CD14-positive monocyte (primary cell): ENCODE data around the gene SYT13. TPM values are rescaled to one million over a fixed set of nuclear protein-coding genes. Genes with fewer than 3 reads are reported as not detected.
"Not testable (repeated sequence)": the region's sequence is repeated elsewhere in the genome, so short reads cannot be mapped to it uniquely, and the experiment has no call there.

Source experiments
- DNase-seq, 3 donors: peaks; one replicate each; pipeline ENCODE4 v3.0.0-alpha.2; 2011 to 2022
- H2AFZ ChIP-seq: 2 replicates; pipeline ENCODE4 v1.6.0; 2012; ENCODE audit warnings: mild to moderate bottlenecking, low read depth, low read length, inconsistent platforms; ENCODE audit not compliant: insufficient read depth, poor library complexity, severe bottlenecking
- H3K27ac ChIP-seq, 2 donors: 1 replicate in 1 of 2; 2 replicates in 1 of 2; pipeline ENCODE4 v1.5.1; 2012 to 2013; ENCODE audit warnings: low read length in 2 of 2, control low read depth in 1 of 2, inconsistent platforms in 1 of 2, low read depth in 1 of 2, mild to moderate bottlenecking in 1 of 2
- H3K27me3 ChIP-seq, 2 donors: one replicate each; pipeline versions ENCODE4 v1.6.0 to v1.6.1; 2011 to 2013; ENCODE audit warnings: low read length in 2 of 2; ENCODE audit not compliant: control insufficient read depth in 2 of 2, insufficient read depth in 2 of 2
- H3K36me3 ChIP-seq, 2 donors: replicated peaks in 1 of 2; 1 replicate in 1 of 2; 2 replicates in 1 of 2; pipeline versions ENCODE4 v1.5.1 to v1.6.1; 2012 to 2013; ENCODE audit warnings: low read length in 2 of 2, control low read depth in 1 of 2, inconsistent platforms in 1 of 2, mild to moderate bottlenecking in 1 of 2; ENCODE audit not compliant: insufficient read depth in 2 of 2, control insufficient read depth in 1 of 2
- H3K4me1 ChIP-seq, 2 donors: 1 replicate in 1 of 2; 2 replicates in 1 of 2; pipeline versions ENCODE4 v1.5.1 to v1.6.1; 2012 to 2013; ENCODE audit warnings: low read length in 2 of 2, control low read depth in 1 of 2, inconsistent platforms in 1 of 2, mild to moderate bottlenecking in 1 of 2, moderate library complexity in 1 of 2; ENCODE audit not compliant: insufficient read depth in 2 of 2, control insufficient read depth in 1 of 2
- H3K4me2 ChIP-seq: replicated peaks from 2 replicates; pipeline ENCODE3; 2012; ENCODE audit warnings: low read length, moderate library complexity, mild to moderate bottlenecking; ENCODE audit not compliant: poor library complexity, severe bottlenecking; ENCODE audit errors: extremely low read depth
- H3K4me3 ChIP-seq, 3 experiments: fragments of 200-600 bp in 1 of 3; sonication (generic) in 1 of 3; replicated peaks in 1 of 3; 1 replicate in 2 of 3; 2 replicates in 1 of 3; pipeline ENCODE4 v1.5.1; 2011 to 2013; ENCODE audit warnings: low read length in 3 of 3, mild to moderate bottlenecking in 3 of 3, control low read depth in 2 of 3, low read depth in 2 of 3, inconsistent platforms in 1 of 3, moderate library complexity in 1 of 3
- H3K79me2 ChIP-seq: 2 replicates; pipeline ENCODE4 v1.6.0; 2012; ENCODE audit warnings: mild to moderate bottlenecking, control low read depth, inconsistent platforms, low read length, moderate library complexity; ENCODE audit not compliant: insufficient read depth
- H3K9ac ChIP-seq: 2 replicates; pipeline ENCODE4 v1.6.0; 2017; ENCODE audit warnings: low read length, mild to moderate bottlenecking; ENCODE audit not compliant: insufficient read depth, poor library complexity, severe bottlenecking
- H3K9me3 ChIP-seq, 2 donors: replicated peaks in 1 of 2; 1 replicate in 1 of 2; 2 replicates in 1 of 2; pipeline versions ENCODE4 v1.5.1 to v1.6.1; 2012 to 2013; ENCODE audit warnings: low read length in 2 of 2, control low read depth in 1 of 2; ENCODE audit not compliant: control insufficient read depth in 1 of 2, insufficient read depth in 1 of 2
- H4K20me1 ChIP-seq: 2 replicates; pipeline ENCODE4 v1.6.0; 2012; ENCODE audit warnings: mild to moderate bottlenecking, low read length, control low read depth, moderate library complexity; ENCODE audit not compliant: insufficient read depth
- H3K27ac Mint-ChIP-seq, 7 donors: one replicate each; pipeline ENCODE4 v1.8.0; 2020; ENCODE audit warnings: mild to moderate bottlenecking in 7 of 7, mixed read lengths in 7 of 7, moderate library complexity in 6 of 7, inconsistent platforms in 2 of 7
- H3K27me3 Mint-ChIP-seq, 3 donors: one replicate each; pipeline ENCODE4 v1.8.0; 2021 to 2022; ENCODE audit warnings: low read depth in 3 of 3, mild to moderate bottlenecking in 3 of 3, mixed read lengths in 3 of 3, moderate library complexity in 3 of 3, inconsistent platforms in 1 of 3
- H3K36me3 Mint-ChIP-seq, 2 donors: one replicate each; pipeline ENCODE4 v1.8.0; 2020; ENCODE audit warnings: mixed read lengths in 2 of 2, inconsistent platforms in 1 of 2, mild to moderate bottlenecking in 1 of 2
- H3K4me1 Mint-ChIP-seq: one replicate; pipeline ENCODE4 v1.8.0; 2020; ENCODE audit warnings: mild to moderate bottlenecking, mixed read lengths
- H3K4me3 Mint-ChIP-seq, 2 donors: one replicate each; pipeline ENCODE4 v1.8.0; 2020; ENCODE audit warnings: mild to moderate bottlenecking in 2 of 2, mixed read lengths in 2 of 2, moderate library complexity in 1 of 2
- H3K9me3 Mint-ChIP-seq, 7 donors: one replicate each; pipeline ENCODE4 v1.8.0; 2020 to 2022; ENCODE audit warnings: mixed read lengths in 7 of 7, mild to moderate bottlenecking in 6 of 7, moderate library complexity in 6 of 7, inconsistent platforms in 2 of 7
- CTCF ChIP-seq: fragments of 200-600 bp; IDR thresholded peaks from one replicate; pipeline ENCODE4 v1.8.0; 2022; ENCODE audit warnings: antibody characterized with exemption, mild to moderate bottlenecking
- WGBS: methylation state at CpG from one replicate; pipeline ENCODE4 v1.1.5; 2013; ENCODE audit warnings: missing lambda C conversion rate; ENCODE audit not compliant: insufficient coverage; 5-methylcytosine and 5-hydroxymethylcytosine counted together
- intact Hi-C, 2 donors: fragments of 100-400 bp; cut with micrococcal nuclease; formaldehyde crosslinking; loops; one replicate each; pipeline versions ENCODE4 v1.15.0 to v1.15.1; 2023
- polyA plus RNA-seq, 3 donors: library from polyadenylated mRNA; depleted of rRNA in 1 of 3; unstranded in 2 of 3; stranded (reverse) in 1 of 3; fragments of 300-500 nt in 2 of 3; fragments of >200 nt in 1 of 3; fragmentation: Illumina TruSeq in 2 of 3; gene quantifications; 1 replicate in 2 of 3; 2 replicates in 1 of 3; pipeline ENCODE4 v1.2.3, GENCODE V29; 2012 to 2021

The SYT13 gene
- polyA plus RNA-seq, 3 donors: not detected

GRCh38 chr11:45294499-45294898 lies 8.4 kb upstream of the SYT13 start:
- Mint-ChIP-seq H3K27me3 (peaks cover 13 to 24% (median 20%) of the 10 kb centered on the region in 3 donors), H3K4me1 (no peaks in the 10 kb centered on the region), H3K27ac (peak overlapping the region in 1 of 7 donors; percentile 35), H3K4me3 (no peak overlapping the region), H3K36me3 (no peaks in the 10 kb centered on the region), H3K9me3 (no peaks in the 10 kb centered on the region)
- no peak overlapping the region for H3K4me2 ChIP-seq
- no peaks in the 10 kb centered on the region for H3K9me3 ChIP-seq
- H4K20me1 ChIP-seq: no peaks in the 10 kb centered on the region
- peaks cover 4 to 5% of the 10 kb centered on the region in 2 donors for H3K27me3 ChIP-seq
- H3K79me2 ChIP-seq: no peaks in the 10 kb centered on the region
- H3K4me3 ChIP-seq: no peak overlapping the region
- H3K36me3 ChIP-seq: no peaks in the 10 kb centered on the region
- 59% methylated on average over 4 of the region's 4 CpGs for WGBS
- H3K9ac ChIP-seq: no peak overlapping the region
- no peak for DNase-seq
- no peak for TF ChIP-seq CTCF
- intact Hi-C loops: loop anchor here (10.0 kb wide), 1 partner anchor 180 kb away; no protein-coding TSS in a partner anchor
- H3K4me1 ChIP-seq: no peaks in the 10 kb centered on the region
- H2AFZ ChIP-seq: no peak overlapping the region
- H3K27ac ChIP-seq: no peak overlapping the region

- peaks cover 14 to 30% (median 21%) of the 10 kb centered on the region in 3 donors for H3K27me3 Mint-ChIP-seq
- H3K4me1 ChIP-seq, H3K4me3 ChIP-seq, H3K36me3 Mint-ChIP-seq, H2AFZ ChIP-seq, H3K27ac ChIP-seq, H3K79me2 ChIP-seq, H3K36me3 ChIP-seq, H3K9me3 ChIP-seq, H3K4me1 Mint-ChIP-seq, H3K4me2 ChIP-seq, H3K4me3 Mint-ChIP-seq, H3K27me3 ChIP-seq, H4K20me1 ChIP-seq, H3K9me3 Mint-ChIP-seq, H3K27ac Mint-ChIP-seq, H3K9ac ChIP-seq: not testable (repeated sequence)
- intact Hi-C loops: loop anchor here (10.0 kb wide), 1 partner anchor 179 kb away; no protein-coding TSS in a partner anchor
- TF ChIP-seq CTCF: peak; percentile 30
- DNase-seq: peak; percentile 3 to 35 (median 31)
- WGBS: 94% methylated on average over 2 of the region's 11 CpGs
Measured at GRCh38 chr11:45293566-45294192, 7.5 kb upstream of the SYT13 start.
